Measurements from ENCODE around the gene RAB14.

Gene RAB14

GRCh38 chr9:121189660-121190059, 12.0 kb downstream of the RAB14 start:
- Histone ChIP-seq H3K36me3 (ENCODE audit: insufficient read depth, insufficient read length, low read length) (peaks cover 26% of the 10 kb centered on the region), H3K9me3 (ENCODE audit: insufficient read depth, low read length) (no peaks in the 10 kb centered on the region), H3K9ac (ENCODE audit: insufficient read length, low read depth) (no peak overlapping the region), H3K4me3 (ENCODE audit: insufficient read length, low read depth) (no peak overlapping the region), H3K4me1 (ENCODE audit: insufficient read depth, insufficient read length) (no peaks in the 10 kb centered on the region), H3K27me3 (ENCODE audit: insufficient read depth, insufficient read length) (no peaks in the 10 kb centered on the region)
- TF ChIP-seq ZNF274 (IDR thresholded peaks at IDR 0.05; ENCODE audit: low read depth, low read length) (no peak), YY1 (IDR thresholded peaks at IDR 0.05; ENCODE audit: insufficient read depth, insufficient read length) (no peak), SUZ12 (IDR thresholded peaks at IDR 0.05; ENCODE audit: extremely low read depth, insufficient read depth, insufficient read length) (no peak)
- DNase-seq (ENCODE audit: low read depth, low spot score): no peak

GRCh38 chr9:121189006-121189405, 12.7 kb downstream of the RAB14 start:
- TF ChIP-seq YY1 (IDR thresholded peaks at IDR 0.05; ENCODE audit: insufficient read depth, insufficient read length) (no peak), SUZ12 (IDR thresholded peaks at IDR 0.05; ENCODE audit: extremely low read depth, insufficient read depth, insufficient read length) (no peak), ZNF274 (IDR thresholded peaks at IDR 0.05; ENCODE audit: low read depth, low read length) (no peak)
- Histone ChIP-seq H3K4me3 (ENCODE audit: insufficient read length, low read depth) (no peak overlapping the region), H3K4me1 (ENCODE audit: insufficient read depth, insufficient read length) (no peaks in the 10 kb centered on the region), H3K27me3 (ENCODE audit: insufficient read depth, insufficient read length) (no peaks in the 10 kb centered on the region), H3K9me3 (ENCODE audit: insufficient read depth, low read length) (no peaks in the 10 kb centered on the region), H3K36me3 (ENCODE audit: insufficient read depth, insufficient read length, low read length) (peaks cover 26% of the 10 kb centered on the region), H3K9ac (ENCODE audit: insufficient read length, low read depth) (no peak overlapping the region)
- DNase-seq (ENCODE audit: low read depth, low spot score): no peak

GRCh38 chr9:121187636-121188305, 13.9 kb downstream of the RAB14 start:
- H3K27me3 ChIP-seq (ENCODE audit: insufficient read depth, insufficient read length): no peaks in the 10 kb centered on the region
- no peak for TF ChIP-seq SUZ12 (IDR thresholded peaks at IDR 0.05; ENCODE audit: extremely low read depth, insufficient read depth, insufficient read length)
- TF ChIP-seq ZNF274 (IDR thresholded peaks at IDR 0.05; ENCODE audit: low read depth, low read length): no peak
- TF ChIP-seq YY1 (IDR thresholded peaks at IDR 0.05; ENCODE audit: insufficient read depth, insufficient read length): no peak
- peaks cover 37% of the 10 kb centered on the region for H3K36me3 ChIP-seq (ENCODE audit: insufficient read depth, insufficient read length, low read length)
- H3K4me1 ChIP-seq (ENCODE audit: insufficient read depth, insufficient read length): no peaks in the 10 kb centered on the region
- DNase-seq (ENCODE audit: low read depth, low spot score): no peak
- no peaks in the 10 kb centered on the region for H3K9me3 ChIP-seq (ENCODE audit: insufficient read depth, low read length)
- no peak overlapping the region for H3K9ac ChIP-seq (ENCODE audit: insufficient read length, low read depth)
- H3K4me3 ChIP-seq (ENCODE audit: insufficient read length, low read depth): no peak overlapping the region

- H3K27me3 ChIP-seq (ENCODE audit: insufficient read depth, insufficient read length): no peaks in the 10 kb centered on the region
- no peaks in the 10 kb centered on the region for H3K9me3 ChIP-seq (ENCODE audit: insufficient read depth, low read length)
- H3K36me3 ChIP-seq (ENCODE audit: insufficient read depth, insufficient read length, low read length): peaks cover 52% of the 10 kb centered on the region
- no peak for TF ChIP-seq SUZ12 (IDR thresholded peaks at IDR 0.05; ENCODE audit: extremely low read depth, insufficient read depth, insufficient read length)
- no peak for TF ChIP-seq ZNF274 (IDR thresholded peaks at IDR 0.05; ENCODE audit: low read depth, low read length)
- no peak for TF ChIP-seq YY1 (IDR thresholded peaks at IDR 0.05; ENCODE audit: insufficient read depth, insufficient read length)
- DNase-seq (ENCODE audit: low read depth, low spot score): no peak
- no peak overlapping the region for H3K9ac ChIP-seq (ENCODE audit: insufficient read length, low read depth)
- H3K4me1 ChIP-seq (ENCODE audit: insufficient read depth, insufficient read length): no peaks in the 10 kb centered on the region
- no peak overlapping the region for H3K4me3 ChIP-seq (ENCODE audit: insufficient read length, low read depth)
These were observed 15.8 kb downstream of the RAB14 start for GRCh38 chr9:121185774-121186403.

- TF ChIP-seq ZNF274 (IDR thresholded peaks at IDR 0.05; ENCODE audit: low read depth, low read length) (no peak), SUZ12 (IDR thresholded peaks at IDR 0.05; ENCODE audit: extremely low read depth, insufficient read depth, insufficient read length) (no peak), YY1 (IDR thresholded peaks at IDR 0.05; ENCODE audit: insufficient read depth, insufficient read length) (no peak)
- no peaks in the 10 kb centered on the region for H3K27me3 ChIP-seq (ENCODE audit: insufficient read depth, insufficient read length)
- H3K9me3 ChIP-seq (ENCODE audit: insufficient read depth, low read length): no peaks in the 10 kb centered on the region
- H3K4me1 ChIP-seq (ENCODE audit: insufficient read depth, insufficient read length): no peaks in the 10 kb centered on the region
- no peak overlapping the region for H3K9ac ChIP-seq (ENCODE audit: insufficient read length, low read depth)
- H3K4me3 ChIP-seq (ENCODE audit: insufficient read length, low read depth): no peak overlapping the region
- no peak for DNase-seq (ENCODE audit: low read depth, low spot score)
- H3K36me3 ChIP-seq (ENCODE audit: insufficient read depth, insufficient read length, low read length): peaks cover 55% of the 10 kb centered on the region
These were observed 16.4 kb downstream of the RAB14 start for GRCh38 chr9:121185178-121185745.

GRCh38 chr9:121184463-121184862, 17.2 kb downstream of the RAB14 start:
- Histone ChIP-seq H3K4me1 (ENCODE audit: insufficient read depth, insufficient read length) (no peaks in the 10 kb centered on the region), H3K36me3 (ENCODE audit: insufficient read depth, insufficient read length, low read length) (peaks cover 58% of the 10 kb centered on the region)

More at GRCh38 chr9:121184463-121184862, 17.2 kb downstream of the RAB14 start:
- no peak for DNase-seq (ENCODE audit: low read depth, low spot score)
- H3K4me3 ChIP-seq (ENCODE audit: insufficient read length, low read depth): no peak overlapping the region
- TF ChIP-seq SUZ12 (IDR thresholded peaks at IDR 0.05; ENCODE audit: extremely low read depth, insufficient read depth, insufficient read length) (no peak), YY1 (IDR thresholded peaks at IDR 0.05; ENCODE audit: insufficient read depth, insufficient read length) (no peak), ZNF274 (IDR thresholded peaks at IDR 0.05; ENCODE audit: low read depth, low read length) (no peak)
- H3K27me3 ChIP-seq (ENCODE audit: insufficient read depth, insufficient read length): no peaks in the 10 kb centered on the region
- no peaks in the 10 kb centered on the region for H3K9me3 ChIP-seq (ENCODE audit: insufficient read depth, low read length)
- no peak overlapping the region for H3K9ac ChIP-seq (ENCODE audit: insufficient read length, low read depth)

All from NT2/D1 (cell line).